GM23248 (cell line): ENCODE data around the gene DTWD2.

Source experiments
- EZH2 ChIP-seq: fragments of 200-600 bp; sonication (generic); IDR thresholded peaks from 2 replicates; pipeline ENCODE4 v1.6.1; 2018; ENCODE audit warnings: antibody characterized with exemption, mild to moderate bottlenecking; ENCODE audit not compliant: insufficient read depth, poor library complexity, severe bottlenecking
- EZH2phosphoT487 ChIP-seq: fragments of 200-600 bp; sonication (generic); IDR thresholded peaks from 2 replicates; pipeline ENCODE4 v1.6.1; 2018; ENCODE audit warnings: antibody characterized with exemption, moderate library complexity, mild to moderate bottlenecking, low read depth; ENCODE audit not compliant: insufficient read depth

GRCh38 chr5:118891252-118891651 lies 97.1 kb downstream of the DTWD2 start:
- TF ChIP-seq EZH2phosphoT487 (no peak), EZH2 (no peak)
